ENCODE results near the gene SLC24A5.

GRCh38 chr15:48072941-48073340 lies 47.8 kb upstream of the SLC24A5 start:
- no peak for TF ChIP-seq CTCF (IDR thresholded peaks at IDR 0.05; ENCODE audit: insufficient read depth, low read length)
- no peak for TF ChIP-seq REST (IDR thresholded peaks at IDR 0.05; ENCODE audit: insufficient replicate concordance, low read depth)
- no peak for TF ChIP-seq POLR2AphosphoS5 (IDR thresholded peaks at IDR 0.05; ENCODE audit: low read depth)
- TF ChIP-seq SPI1 (IDR thresholded peaks at IDR 0.05; ENCODE audit: borderline replicate concordance, low read depth) = no peak
- TF ChIP-seq GABPA (IDR thresholded peaks at IDR 0.05; ENCODE audit: low read depth) = no peak

Data from HL-60 (cell line).